Stimulated activated CD8-positive, alpha-beta memory T cell treated with anti-CD3 and anti-CD28 coated beads, Interleukin-7, amount 100 ng/mL, for 4 hours (primary cell): ENCODE data around the gene CDH23.

ENCODE experiments used
- DNase-seq, 2 donors: peaks; one replicate each; pipeline ENCODE4 v3.0.0-alpha.2; 2020; ENCODE audit warnings: low read depth in 2 of 2

The CDH23 gene

GRCh38 chr10:71486484-71487114 lies 89.9 kb downstream of the CDH23 start:
- DNase-seq: no peak

GRCh38 chr10:71487726-71488125 lies 91.0 kb downstream of the CDH23 start:
- no peak for DNase-seq

DNA sequence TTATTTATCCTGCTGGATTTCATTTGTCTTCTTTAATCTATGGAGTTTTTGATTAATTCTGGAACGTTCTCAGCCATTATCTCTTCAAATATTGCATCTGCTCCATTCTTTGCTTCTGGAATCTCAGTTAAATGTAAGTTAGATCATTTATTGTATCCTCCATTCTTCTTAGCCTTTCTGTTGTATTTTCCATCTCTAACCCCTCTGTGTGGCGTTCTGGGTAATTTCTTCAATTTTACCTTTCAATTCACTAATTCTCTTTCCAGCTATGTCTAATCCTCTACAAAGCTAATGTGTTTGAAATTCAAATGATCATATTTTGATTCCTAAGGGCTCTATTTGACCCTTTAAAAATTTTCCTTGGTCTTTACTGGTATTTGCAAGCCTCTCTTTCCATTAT lies 92.4 kb downstream of the CDH23 start:
- no peak for DNase-seq

- DNase-seq: no peak
Measured at GRCh38 chr10:71492872-71493271, 96.2 kb downstream of the CDH23 start.

DNA sequence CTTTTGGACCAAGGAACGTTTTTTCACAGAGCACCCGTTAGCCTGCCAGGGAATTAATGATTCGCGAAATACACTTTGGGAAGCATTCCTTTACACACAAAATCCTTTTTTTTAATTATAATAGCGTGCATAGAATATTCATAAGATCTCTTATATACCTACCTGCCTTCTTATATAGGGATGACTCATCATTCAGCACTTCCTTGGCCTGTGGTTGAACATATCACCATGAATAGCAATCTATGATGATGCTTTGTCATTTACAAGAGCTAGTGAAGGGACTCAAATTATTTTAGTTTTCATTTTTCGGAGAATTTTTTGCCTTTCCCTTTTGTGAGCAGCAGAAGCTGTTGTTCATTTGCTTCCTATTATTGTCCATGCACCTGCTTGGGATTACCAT lies 97.0 kb downstream of the CDH23 start:
- no peak for DNase-seq

- no peak for DNase-seq
Measured at GRCh38 chr10:71494476-71494875, 97.8 kb downstream of the CDH23 start.

GRCh38 chr10:71494980-71495381 lies 98.3 kb downstream of the CDH23 start:
- DNase-seq: no peak

DNA sequence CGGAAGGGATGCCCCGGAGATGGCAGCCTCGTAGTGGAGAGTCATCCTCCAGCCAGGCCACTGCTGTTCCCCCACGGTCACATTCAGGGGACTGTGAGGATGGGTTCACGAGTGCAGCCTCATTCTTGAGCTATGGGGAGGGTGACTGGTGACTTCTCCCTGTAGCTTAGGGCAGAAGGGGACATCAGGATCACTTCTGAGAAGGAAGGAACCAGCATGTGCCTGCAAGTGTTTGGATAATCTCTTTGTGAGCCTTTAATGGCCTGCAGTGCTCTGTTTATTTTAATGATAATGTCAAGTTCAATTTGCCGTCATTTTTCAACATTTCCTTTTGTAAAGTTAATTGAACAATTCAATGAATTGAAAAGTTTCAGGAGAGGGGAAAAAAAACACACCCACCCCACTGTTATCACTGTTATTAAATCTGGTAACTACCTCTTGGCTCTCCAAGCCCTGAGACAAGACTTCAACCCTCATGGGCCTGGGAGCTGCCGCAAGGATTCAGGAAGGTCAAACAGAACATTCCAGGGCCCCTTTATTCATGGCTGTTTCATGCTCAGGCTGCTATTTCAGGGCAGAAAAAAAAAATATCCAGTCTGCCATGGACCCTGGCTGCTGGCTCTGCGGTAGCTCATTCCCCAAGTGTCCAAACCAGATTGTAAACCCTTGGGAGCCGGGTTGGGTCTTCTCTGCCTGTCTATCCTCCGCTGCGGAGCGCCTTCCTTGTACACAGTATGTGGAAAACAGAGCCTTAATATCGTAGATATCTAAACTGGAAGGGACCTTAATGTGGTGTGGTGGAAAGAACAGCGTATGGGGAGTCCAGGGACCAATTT lies 100.4 kb downstream of the CDH23 start:
- DNase-seq: no peak

DNA sequence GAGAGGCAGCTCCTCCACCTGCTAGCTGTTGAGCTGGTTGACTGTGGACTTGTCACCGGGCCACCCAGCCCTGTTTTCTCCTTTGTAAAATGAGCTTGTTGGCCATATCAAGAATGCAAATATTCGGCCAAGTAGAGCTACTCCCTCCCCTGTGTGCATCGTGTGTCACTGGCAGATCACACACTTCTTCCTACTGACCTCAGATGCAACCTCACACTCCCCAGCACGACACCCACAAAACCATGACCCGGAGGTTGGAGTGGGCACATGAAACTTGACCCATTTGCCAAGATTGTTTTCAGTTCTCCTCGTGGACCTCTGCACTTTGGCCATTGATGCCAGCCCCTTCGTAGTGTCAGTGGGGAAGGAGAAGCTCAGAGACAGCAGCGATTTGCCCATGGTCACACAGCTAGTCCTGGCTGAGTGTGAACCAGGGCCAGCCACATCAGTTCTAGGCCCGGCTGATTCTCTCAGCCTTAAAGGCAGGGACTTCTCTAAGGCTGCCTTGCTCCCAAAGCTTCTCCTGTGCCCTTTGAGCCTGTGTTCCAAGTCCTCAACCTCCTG lies 101.1 kb downstream of the CDH23 start:
- DNase-seq: no peak

- DNase-seq: no peak
Measured at GRCh38 chr10:71501402-71501801, 104.7 kb downstream of the CDH23 start.

GRCh38 chr10:71502190-71502589 lies 105.5 kb downstream of the CDH23 start:
- DNase-seq: no peak

- DNase-seq: no peak
Measured at GRCh38 chr10:71502851-71503250, 106.1 kb downstream of the CDH23 start.

GRCh38 chr10:71504168-71504567 lies 107.4 kb downstream of the CDH23 start:
- DNase-seq: no peak

- DNase-seq: no peak
Measured at GRCh38 chr10:71504570-71504969, 107.8 kb downstream of the CDH23 start.

- DNase-seq: no peak
Measured at GRCh38 chr10:71505862-71506261, 109.1 kb downstream of the CDH23 start.

GRCh38 chr10:71509444-71509843 lies 112.7 kb downstream of the CDH23 start:
- DNase-seq: no peak

- no peak for DNase-seq
Measured at GRCh38 chr10:71511206-71511605, 114.5 kb downstream of the CDH23 start.

DNA sequence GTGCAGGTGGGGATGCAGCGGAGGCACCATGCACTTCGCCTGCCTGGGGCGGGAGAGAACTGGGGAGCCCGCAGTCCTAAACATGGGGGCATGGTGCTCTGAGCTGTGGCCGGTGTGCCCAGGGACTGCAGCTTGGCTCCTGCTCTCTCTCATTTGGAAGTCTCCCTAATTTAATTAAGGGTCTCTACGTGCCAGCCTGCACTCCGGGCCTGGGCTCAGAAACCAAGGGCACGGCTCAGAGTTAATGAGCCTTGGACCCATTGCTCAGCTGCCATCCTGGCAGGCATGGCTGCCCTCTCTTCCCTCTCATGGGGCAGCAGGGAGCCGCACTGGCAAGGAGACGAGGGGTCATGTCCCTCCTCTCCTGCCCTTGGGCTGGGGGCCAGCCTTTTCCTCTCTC lies 115.6 kb downstream of the CDH23 start:
- no peak for DNase-seq

DNA sequence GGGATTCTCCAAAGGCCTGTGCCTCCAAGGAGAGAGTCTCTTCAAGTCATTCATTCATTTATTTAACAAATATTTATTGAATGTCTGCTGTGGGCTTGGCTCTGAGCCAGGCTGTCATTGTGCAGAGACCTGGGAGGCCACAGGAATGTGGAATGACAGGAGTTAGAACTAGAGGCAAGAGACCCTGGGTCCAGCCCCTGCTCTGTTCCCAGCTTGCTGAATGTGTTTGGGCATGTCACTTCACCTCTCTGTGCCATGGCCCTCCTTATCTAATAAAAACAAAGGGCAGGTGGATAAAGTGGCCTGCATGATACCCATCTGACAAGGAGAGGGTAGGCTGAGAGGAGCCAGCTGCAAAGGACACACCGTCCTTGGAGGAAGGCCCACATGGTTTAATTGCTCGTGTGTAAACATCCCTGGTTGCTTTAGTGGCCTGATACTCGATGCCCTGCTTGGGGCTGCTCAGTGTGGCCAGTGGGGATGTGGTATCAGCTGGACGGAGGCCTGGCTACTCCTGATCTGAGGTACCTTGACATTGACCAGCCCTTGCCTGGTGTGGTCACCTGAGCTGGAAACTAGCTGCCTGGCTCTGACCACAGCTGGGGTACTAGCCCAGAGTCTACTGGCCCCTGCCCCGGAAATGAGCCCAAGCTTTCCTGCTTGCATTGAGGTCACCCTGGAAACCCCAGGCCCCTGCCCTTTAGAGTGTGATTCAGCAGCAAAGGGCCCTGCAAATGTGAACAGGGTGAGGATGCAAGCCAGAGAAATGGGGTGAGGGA lies 116.2 kb downstream of the CDH23 start:
- no peak for DNase-seq

DNA sequence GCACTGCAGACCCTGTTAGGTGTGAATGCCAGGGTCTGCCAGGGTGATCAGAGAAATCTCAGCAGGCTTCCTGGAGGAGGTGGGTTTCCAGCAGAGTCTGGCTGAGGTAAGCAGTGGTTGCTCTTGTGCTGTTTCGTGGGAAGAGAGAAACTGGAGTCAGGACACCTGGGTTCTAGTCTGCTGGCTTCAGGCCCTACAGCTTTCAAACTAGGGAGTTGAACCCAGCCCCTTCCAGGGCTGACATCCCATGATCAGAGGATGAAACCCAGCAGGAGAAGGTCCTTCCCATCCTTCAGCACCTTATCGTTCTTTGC lies 116.8 kb downstream of the CDH23 start:
- DNase-seq: no peak

DNA sequence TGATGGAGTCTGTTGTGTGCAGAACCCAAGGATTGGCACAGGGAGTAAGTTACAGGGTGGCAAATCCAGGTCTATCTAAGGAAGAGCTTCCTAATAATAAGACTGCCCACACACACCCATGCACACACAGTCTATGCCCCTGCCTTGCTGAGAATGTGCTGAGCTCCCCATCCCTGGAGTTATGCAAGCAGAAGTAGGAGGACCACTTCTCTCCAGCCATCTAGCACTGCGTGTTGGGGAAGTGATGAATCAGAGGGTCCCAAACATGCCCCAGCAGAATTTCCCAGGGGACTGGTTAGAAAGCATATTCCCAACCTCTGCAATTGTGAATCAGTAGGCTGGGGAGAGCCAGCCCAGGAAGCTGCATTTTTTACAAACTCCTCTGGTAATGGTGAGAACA lies 117.2 kb downstream of the CDH23 start:
- DNase-seq: no peak

DNA sequence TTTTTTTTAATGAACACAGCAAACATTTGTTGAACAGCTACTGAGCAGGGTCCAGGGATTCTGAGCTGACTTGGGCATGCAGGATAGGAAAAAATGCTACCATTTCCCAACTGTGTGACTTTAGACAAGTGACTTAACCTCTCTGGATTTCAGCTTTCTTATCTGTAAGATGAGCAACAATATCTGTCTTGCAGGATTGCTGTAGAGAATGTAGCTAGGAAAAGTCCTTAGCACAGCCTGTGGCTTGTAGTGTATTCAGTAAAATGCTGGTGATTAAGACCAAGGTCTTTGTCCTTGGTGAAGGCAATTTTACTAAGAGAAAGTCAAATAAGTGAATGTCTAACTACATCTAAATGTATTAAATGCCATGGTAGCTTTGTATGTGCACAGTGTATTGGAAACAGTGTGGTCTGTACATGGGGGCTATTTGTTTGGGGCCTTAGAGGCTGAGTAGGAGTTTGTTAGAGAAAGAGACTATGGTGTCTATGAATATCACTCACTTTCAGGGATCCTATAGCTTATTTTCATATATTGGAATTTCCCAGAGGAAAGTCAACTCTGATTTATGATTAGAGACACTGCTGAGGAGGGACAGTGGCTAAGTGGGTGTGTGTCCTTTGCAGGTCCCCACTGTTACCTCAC lies 118.9 kb downstream of the CDH23 start:
- no peak for DNase-seq
